ENCODE data around the gene NT5M. TPM values are rescaled to one million over a fixed set of nuclear protein-coding genes. Genes with fewer than 3 reads are reported as not detected.
A peak's percentile ranks its signal among the peaks of the same experiment; 100 is the strongest.
"Not testable (repeated sequence)": the region's sequence is repeated elsewhere in the genome, so short reads cannot be mapped to it uniquely, and the experiment has no call there.

NT5M gene
- polyA plus RNA-seq, 3 donors from 2014 or later, result 3.2 to 4.6 (median 3.3) TPM

- Mint-ChIP-seq H3K4me1 (peaks cover 31 to 47% of the 10 kb centered on the region in 2 donors), H3K36me3 (peaks cover 0 to 4% (median 0%) of the 10 kb centered on the region in 3 donors), H3K4me3 (peak within 1 kb of the TSS; percentile 91 to 97 (median 95)), H3K27me3 (ENCODE audit: low read depth in 3 of 3) (peaks cover 3 to 10% (median 9%) of the 10 kb centered on the region in 3 donors), H3K9me3 (no peaks in the 10 kb centered on the region), H3K27ac (peak within 1 kb of the TSS; percentile 91 to 99 (median 96))
- DNase-seq, result peak; percentile 95 to 97 (median 96)
These were observed 22.3 kb upstream of the NT5M start, which contains the start of gene COPS3 for GRCh38 chr17:17280613-17281549. Gene COPS3 (minus strand): TSS chr17:17281246. CDS start chr17:17281186, 60 bp downstream.

- no peaks in the 10 kb centered on the region for H3K9me3 Mint-ChIP-seq
- peaks cover 9 to 16% of the 10 kb centered on the region in 2 donors for H3K4me1 Mint-ChIP-seq
- DNase-seq, result no peak
- H3K36me3 Mint-ChIP-seq, result no peaks in the 10 kb centered on the region
- no peak overlapping the region for H3K4me3 Mint-ChIP-seq
- H3K27ac Mint-ChIP-seq, result no peak overlapping the region
- H3K27me3 Mint-ChIP-seq (ENCODE audit: low read depth in 3 of 3), result peaks cover 0 to 10% (median 5%) of the 10 kb centered on the region in 3 donors
These were observed 17.2 kb upstream of the NT5M start for GRCh38 chr17:17285951-17286350.

DNA sequence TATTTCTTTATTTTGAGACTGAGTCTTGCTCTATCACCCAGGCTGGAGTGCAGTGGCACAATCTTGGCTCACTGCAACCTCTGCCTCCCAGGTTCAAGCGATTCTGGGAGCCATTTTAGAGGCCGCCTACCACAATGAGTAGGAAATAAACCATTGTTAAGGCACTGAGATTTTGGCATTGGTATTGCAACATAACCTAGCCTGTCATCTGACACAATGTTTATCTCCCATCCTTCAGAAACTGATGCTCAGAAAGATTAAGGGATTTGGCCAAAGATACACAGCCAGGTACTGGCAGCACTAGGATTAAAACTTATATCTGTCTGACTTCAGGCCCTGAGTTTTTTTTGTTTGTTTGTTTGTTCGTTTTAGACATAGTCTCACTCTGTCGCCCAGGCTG, 14.1 kb upstream of the NT5M start:
- Mint-ChIP-seq H3K27ac (no peak overlapping the region), H3K36me3 (no peaks in the 10 kb centered on the region), H3K9me3 (no peaks in the 10 kb centered on the region), H3K27me3 (ENCODE audit: low read depth in 3 of 3) (peaks cover 0 to 2% (median 0%) of the 10 kb centered on the region in 3 donors), H3K4me3 (no peak overlapping the region), H3K4me1 (no peaks in the 10 kb centered on the region)
- no peak for DNase-seq

DNA sequence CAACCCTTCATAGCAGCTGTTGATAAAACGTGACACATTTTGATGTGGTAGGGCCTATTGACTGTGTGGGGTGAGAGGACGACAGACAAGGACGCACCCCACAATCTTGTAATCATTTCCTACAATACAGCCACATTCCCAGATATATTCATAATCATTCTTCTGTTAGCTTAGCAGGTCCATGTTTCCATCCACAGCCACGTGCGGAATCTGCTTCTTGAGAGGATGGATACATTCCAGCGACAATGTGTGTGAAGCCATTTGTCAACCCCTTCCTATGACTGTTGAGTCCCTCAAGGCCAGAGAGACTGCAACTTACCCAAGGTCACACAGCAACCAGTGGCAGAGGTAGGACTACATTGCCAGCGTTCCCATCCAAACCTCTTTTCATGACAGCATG, 13.5 kb upstream of the NT5M start:
- Mint-ChIP-seq H3K27ac (no peak overlapping the region), H3K4me3 (no peak overlapping the region), H3K9me3 (no peaks in the 10 kb centered on the region), H3K27me3 (ENCODE audit: low read depth in 3 of 3) (peaks cover 0 to 2% (median 0%) of the 10 kb centered on the region in 3 donors), H3K4me1 (no peaks in the 10 kb centered on the region), H3K36me3 (no peaks in the 10 kb centered on the region)
- no peak for DNase-seq

DNA sequence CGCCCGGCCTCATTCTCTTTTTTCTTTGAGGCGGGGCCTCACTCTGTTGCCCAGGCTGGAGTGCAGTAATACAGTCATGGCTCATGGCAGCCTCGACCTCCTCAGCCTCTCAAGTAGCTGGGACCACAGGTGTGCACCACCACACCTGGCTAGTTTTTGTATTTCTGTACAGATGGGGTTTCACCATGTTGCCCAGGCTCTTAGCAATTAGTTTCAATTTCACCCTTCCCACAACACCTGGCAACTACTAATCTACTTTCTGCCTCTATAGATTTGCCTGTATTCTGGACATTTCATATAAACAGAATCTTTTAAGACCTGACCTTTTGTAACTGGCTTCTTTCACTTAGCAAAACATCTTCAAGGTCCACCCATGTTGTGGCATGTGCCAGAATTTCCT, 8.0 kb upstream of the NT5M start:
- no peaks in the 10 kb centered on the region for H3K9me3 Mint-ChIP-seq
- peaks cover 0 to under 1% of the 10 kb centered on the region in 2 donors for H3K4me1 Mint-ChIP-seq
- H3K27ac Mint-ChIP-seq, result no peak overlapping the region
- H3K27me3 Mint-ChIP-seq (ENCODE audit: low read depth in 3 of 3), result peaks cover under 1 to 8% (median 4%) of the 10 kb centered on the region in 3 donors
- no peaks in the 10 kb centered on the region for H3K36me3 Mint-ChIP-seq
- no peak for DNase-seq
- no peak overlapping the region for H3K4me3 Mint-ChIP-seq

DNA sequence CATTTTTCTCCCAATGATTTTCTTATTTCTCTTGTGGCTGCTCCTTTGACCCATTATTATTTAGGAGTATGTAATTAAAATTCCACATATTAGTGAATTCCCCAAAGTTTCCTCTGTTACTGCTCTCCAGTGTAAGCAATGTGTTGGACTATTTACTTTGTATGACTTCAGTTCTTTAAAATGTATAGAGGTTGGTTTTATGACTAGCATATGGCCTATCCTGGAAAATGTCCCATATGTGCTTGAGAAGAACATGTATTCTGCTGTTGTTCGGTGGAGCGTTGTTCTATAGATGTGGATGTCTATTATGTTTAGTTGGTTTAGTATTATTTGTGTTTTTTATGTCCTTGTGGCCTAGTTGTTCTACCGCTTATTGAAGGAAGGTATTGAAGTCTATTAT, 6.0 kb upstream of the NT5M start:
- no peak overlapping the region for H3K27ac Mint-ChIP-seq
- no peak overlapping the region for H3K4me3 Mint-ChIP-seq
- H3K36me3 Mint-ChIP-seq, result no peaks in the 10 kb centered on the region

DNA sequence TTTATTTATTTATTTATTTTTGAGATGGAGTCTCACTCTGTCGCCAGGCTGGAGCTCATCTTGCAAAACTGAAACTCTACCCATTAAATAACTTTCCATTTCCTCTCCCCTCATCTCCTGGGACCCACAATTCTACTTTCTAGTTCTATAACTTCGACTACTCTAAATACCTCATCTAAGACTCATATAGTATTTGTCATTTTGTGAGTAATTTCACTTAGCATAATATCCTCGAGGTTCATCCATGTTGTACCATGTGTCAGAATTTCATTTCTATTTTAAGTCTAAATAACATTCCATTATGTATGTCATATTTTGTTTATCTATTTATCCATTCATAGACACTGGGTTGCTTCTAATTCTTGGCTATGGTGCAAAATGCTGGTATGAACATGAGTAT, 5.1 kb upstream of the NT5M start:
- peaks cover 2 to 8% (median 5%) of the 10 kb centered on the region in 3 donors for H3K27me3 Mint-ChIP-seq (ENCODE audit: low read depth in 3 of 3)
- H3K27ac Mint-ChIP-seq, result no peak overlapping the region
- no peak for DNase-seq
- H3K36me3 Mint-ChIP-seq, result no peaks in the 10 kb centered on the region
- peaks cover 6 to 13% of the 10 kb centered on the region in 2 donors for H3K4me1 Mint-ChIP-seq
- H3K9me3 Mint-ChIP-seq, result no peaks in the 10 kb centered on the region
- no peak overlapping the region for H3K4me3 Mint-ChIP-seq

More for the DNA sequence above, 6.0 kb upstream of the NT5M start:
- DNase-seq, result no peak
- no peaks in the 10 kb centered on the region for H3K9me3 Mint-ChIP-seq
- H3K4me1 Mint-ChIP-seq, result peaks cover 4 to 9% of the 10 kb centered on the region in 2 donors
- peaks cover 2 to 8% (median 3%) of the 10 kb centered on the region in 3 donors for H3K27me3 Mint-ChIP-seq (ENCODE audit: low read depth in 3 of 3)

GRCh38 chr17:17300624-17301568, 2.3 kb upstream of the NT5M start:
- peak overlapping the region; percentile 43 to 58 (median 47) for H3K4me3 Mint-ChIP-seq
- DNase-seq, result peak; percentile 11 to 29 (median 28)
- H3K36me3 Mint-ChIP-seq, result no peaks in the 10 kb centered on the region
- no peaks in the 10 kb centered on the region for H3K9me3 Mint-ChIP-seq
- peaks cover 28 to 34% of the 10 kb centered on the region in 2 donors for H3K4me1 Mint-ChIP-seq
- H3K27me3 Mint-ChIP-seq (ENCODE audit: low read depth in 3 of 3), result peaks cover 7 to 18% (median 10%) of the 10 kb centered on the region in 3 donors
- no peak overlapping the region for H3K27ac Mint-ChIP-seq

- not testable (repeated sequence) for DNase-seq, H3K36me3 Mint-ChIP-seq, H3K9me3 Mint-ChIP-seq, H3K27ac Mint-ChIP-seq
- Mint-ChIP-seq H3K4me3 (peak overlapping the region in 2 of 5 donors; percentile 24 to 88), H3K27me3 (ENCODE audit: low read depth in 3 of 3) (peaks cover 7 to 18% (median 10%) of the 10 kb centered on the region in 3 donors), H3K4me1 (peaks cover 31 to 36% of the 10 kb centered on the region in 2 donors)
These were observed 1.5 kb upstream of the NT5M start for GRCh38 chr17:17301659-17302058.

GRCh38 chr17:17303847-17304490, 796 bp downstream of the NT5M start:
- H3K4me1 Mint-ChIP-seq, result peaks cover 31 to 36% of the 10 kb centered on the region in 2 donors
- H3K4me3 Mint-ChIP-seq, result peak overlapping the region; percentile 83 to 95 (median 85)
- no peak for DNase-seq
- H3K27me3 Mint-ChIP-seq (ENCODE audit: low read depth in 3 of 3), result peaks cover 7 to 13% (median 10%) of the 10 kb centered on the region in 3 donors
- H3K27ac Mint-ChIP-seq, result peak overlapping the region; percentile 90 to 99 (median 96)
- H3K9me3 Mint-ChIP-seq, result no peaks in the 10 kb centered on the region
- peaks cover 0 to 3% (median 0%) of the 10 kb centered on the region in 3 donors for H3K36me3 Mint-ChIP-seq

DNA sequence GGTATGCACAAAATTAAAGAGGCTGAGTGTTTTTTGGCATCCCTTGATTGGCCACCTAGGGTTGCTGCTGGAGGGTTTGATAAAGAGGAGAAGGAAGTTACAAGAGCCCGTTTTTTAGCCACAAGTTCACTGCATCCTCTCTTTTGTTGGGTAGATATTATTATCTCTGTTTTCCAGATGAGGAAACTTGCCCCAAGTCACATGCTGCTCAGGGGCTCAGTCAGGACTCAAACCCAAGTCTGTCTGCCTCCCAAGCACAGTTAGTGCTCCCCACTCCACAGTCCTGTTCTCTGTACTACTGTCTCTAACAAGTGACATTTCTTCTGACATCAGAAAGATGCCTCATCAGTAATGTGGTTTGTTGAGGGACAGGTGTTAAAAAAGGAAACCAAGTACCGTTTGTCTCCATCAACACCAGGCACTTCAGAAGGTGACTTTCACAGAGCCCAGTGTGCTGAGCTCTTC, 1.4 kb downstream of the NT5M start:
- DNase-seq, result peak; percentile 67 to 71 (median 69)
- peak overlapping the region; percentile 83 to 95 (median 85) for H3K4me3 Mint-ChIP-seq
- H3K27ac Mint-ChIP-seq, result peak overlapping the region; percentile 90 to 99 (median 96)
- H3K4me1 Mint-ChIP-seq, result peaks cover 31 to 36% of the 10 kb centered on the region in 2 donors
- H3K9me3 Mint-ChIP-seq, result no peaks in the 10 kb centered on the region
- H3K27me3 Mint-ChIP-seq (ENCODE audit: low read depth in 3 of 3), result peaks cover 5 to 13% (median 10%) of the 10 kb centered on the region in 3 donors
- H3K36me3 Mint-ChIP-seq, result peaks cover 0 to 3% (median 0%) of the 10 kb centered on the region in 3 donors

- Mint-ChIP-seq H3K36me3 (peaks cover 0 to 3% (median 0%) of the 10 kb centered on the region in 3 donors), H3K4me3 (peak overlapping the region; percentile 83 to 95 (median 91)), H3K27me3 (ENCODE audit: low read depth in 3 of 3) (peaks cover 5 to 11% (median 8%) of the 10 kb centered on the region in 3 donors), H3K27ac (peak overlapping the region; percentile 90 to 99 (median 97)), H3K9me3 (no peaks in the 10 kb centered on the region), H3K4me1 (peaks cover 31 to 34% of the 10 kb centered on the region in 2 donors)
- DNase-seq, result peak; percentile 72 to 78 (median 77)
These were observed 2.2 kb downstream of the NT5M start for GRCh38 chr17:17305281-17305801.
